Hippocampal formation (tissue), 2 donors: ENCODE results near the gene SMIM35.
"Not testable (repeated sequence)": the region's sequence is repeated elsewhere in the genome, so short reads cannot be mapped to it uniquely, and the experiment has no call there.

ENCODE experiments used
- DNase-seq, 2 donors: peaks; one replicate each; lab custom pipeline; 2025; lab: John Stamatoyannopoulos, UW

Gene SMIM35

DNA sequence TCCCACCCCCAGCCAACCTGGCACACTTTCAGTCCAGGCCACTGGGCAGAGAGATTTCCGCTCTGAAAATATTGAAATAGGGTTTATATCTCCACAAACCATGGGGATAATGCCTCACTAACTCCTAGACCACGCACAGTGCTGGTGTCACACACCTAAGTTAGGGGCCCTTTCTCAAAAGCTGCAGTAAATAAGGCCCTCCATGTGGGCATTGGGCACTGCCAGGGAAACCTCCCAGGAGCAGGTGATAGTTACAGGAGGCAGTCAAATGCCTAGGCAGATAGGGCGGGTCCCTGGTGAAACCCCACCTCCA lies 103.6 kb downstream of the SMIM35 start:
- no peak for DNase-seq

GRCh38 chr11:117980720-117981119 lies 106.0 kb downstream of the SMIM35 start:
- DNase-seq, result no peak

DNA sequence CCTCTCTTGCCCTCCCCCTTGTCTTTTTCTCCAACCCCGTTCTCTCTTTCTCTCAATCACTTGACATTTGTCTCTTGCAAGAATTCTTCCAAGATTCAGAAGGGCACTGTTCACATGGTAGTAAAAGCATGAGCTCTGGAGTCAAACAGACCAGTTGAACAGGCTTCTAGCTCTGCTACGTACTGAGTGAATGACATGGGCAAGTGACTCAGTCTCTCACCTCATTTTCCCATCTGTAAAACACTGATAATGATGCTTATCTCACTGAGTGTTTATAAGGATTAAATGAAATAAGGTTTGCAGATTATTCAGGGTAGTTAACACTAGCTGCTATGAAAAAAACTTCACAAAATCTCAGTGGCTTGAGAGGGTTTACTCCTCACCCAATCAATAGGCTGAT lies 106.5 kb downstream of the SMIM35 start:
- DNase-seq, result no peak

DNA sequence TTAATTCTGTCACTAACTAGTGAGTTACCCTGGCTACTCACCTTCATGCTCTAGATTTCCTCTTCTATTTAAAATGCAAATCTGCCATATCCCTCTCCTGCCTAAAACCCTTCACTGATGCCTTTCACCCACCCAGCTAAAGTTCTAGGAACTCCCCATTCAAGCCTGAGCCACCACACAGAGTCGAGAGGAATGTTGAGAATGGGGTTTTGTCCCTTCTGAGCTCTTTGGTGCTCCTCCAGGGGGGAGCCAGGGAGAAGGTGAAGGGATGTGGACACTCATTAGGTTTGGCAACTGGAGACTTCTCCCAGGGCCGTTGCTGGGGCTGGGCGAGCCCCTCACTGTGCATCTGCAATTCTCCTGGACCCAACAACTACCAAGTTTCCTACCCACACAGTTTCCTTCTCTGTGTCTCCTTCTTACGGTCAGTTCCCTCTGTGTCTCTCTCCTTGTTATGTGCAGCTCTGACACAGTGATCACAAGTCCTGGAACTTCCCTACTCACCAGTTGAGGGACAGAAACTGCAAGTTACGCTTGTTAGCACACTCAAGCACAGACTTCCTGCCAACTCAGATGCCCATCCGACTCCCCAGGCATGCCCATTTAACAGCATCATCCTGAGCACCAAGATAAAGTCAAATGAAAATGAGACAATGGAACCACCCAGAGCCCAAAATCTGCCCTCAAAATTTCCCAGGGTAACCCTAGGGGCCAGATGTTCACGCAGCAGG lies 107.1 kb downstream of the SMIM35 start:
- DNase-seq, result peak in 1 of 2 donors; percentile 25

DNA sequence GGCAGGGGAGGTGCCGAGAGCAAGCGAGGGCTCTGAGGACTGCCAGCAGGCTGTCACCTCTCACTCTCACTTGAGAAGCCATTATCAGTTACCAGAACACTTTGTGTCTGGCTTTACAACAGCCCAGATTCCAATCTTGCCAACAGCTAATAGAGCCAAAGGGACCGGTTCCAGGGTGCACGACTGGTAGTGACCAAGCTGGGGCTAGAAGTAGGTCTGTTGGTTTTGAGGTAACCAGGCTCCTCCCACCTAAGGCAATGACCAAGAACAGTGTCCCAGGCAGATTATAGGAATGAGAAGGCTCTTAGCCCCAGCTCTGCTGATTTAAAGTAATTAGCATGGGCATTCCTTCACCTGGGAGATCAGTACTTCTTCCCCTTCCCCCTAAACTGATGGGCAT lies 107.8 kb downstream of the SMIM35 start:
- DNase-seq, result no peak

- not testable (repeated sequence) for DNase-seq
These were observed 108.4 kb downstream of the SMIM35 start for GRCh38 chr11:117978291-117978910.

GRCh38 chr11:117977612-117978264 lies 109.0 kb downstream of the SMIM35 start:
- DNase-seq, result not testable (repeated sequence)

GRCh38 chr11:117977029-117977428 lies 109.7 kb downstream of the SMIM35 start:
- no peak for DNase-seq

DNA sequence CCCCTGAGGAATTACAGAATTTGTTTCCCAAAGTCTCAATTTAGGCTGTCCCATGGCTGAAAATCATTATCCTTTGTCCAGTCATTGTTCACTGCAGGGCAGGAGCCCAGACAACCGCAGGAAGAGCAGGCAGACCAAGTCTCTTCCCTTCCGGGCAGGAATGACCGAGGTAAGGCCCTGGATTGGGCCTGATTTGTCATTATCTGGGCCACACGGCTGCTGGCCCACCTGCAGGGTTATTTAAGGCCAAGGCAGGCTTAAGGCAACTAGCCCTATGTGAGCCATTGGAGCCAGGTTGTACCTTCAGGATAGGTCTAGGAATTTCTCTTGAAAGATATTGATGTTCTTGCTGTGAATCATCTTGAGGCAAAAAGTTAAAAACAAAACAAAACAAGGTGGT lies 110.3 kb downstream of the SMIM35 start:
- no peak for DNase-seq

GRCh38 chr11:117973503-117973860 lies 113.3 kb downstream of the SMIM35 start:
- DNase-seq, result no peak

- DNase-seq, result no peak
These were observed 113.9 kb downstream of the SMIM35 start for GRCh38 chr11:117972629-117973502.

GRCh38 chr11:117972044-117972443 lies 114.7 kb downstream of the SMIM35 start:
- DNase-seq, result no peak

GRCh38 chr11:117970400-117971024 lies 116.3 kb downstream of the SMIM35 start:
- DNase-seq, result no peak

- no peak for DNase-seq
These were observed 117.4 kb downstream of the SMIM35 start for GRCh38 chr11:117969160-117969991.

- no peak for DNase-seq
These were observed 119.9 kb downstream of the SMIM35 start for GRCh38 chr11:117966908-117967307.

GRCh38 chr11:117962826-117963225 lies 123.9 kb downstream of the SMIM35 start:
- DNase-seq, result no peak

GRCh38 chr11:117961896-117962295 lies 124.9 kb downstream of the SMIM35 start:
- no peak for DNase-seq

DNA sequence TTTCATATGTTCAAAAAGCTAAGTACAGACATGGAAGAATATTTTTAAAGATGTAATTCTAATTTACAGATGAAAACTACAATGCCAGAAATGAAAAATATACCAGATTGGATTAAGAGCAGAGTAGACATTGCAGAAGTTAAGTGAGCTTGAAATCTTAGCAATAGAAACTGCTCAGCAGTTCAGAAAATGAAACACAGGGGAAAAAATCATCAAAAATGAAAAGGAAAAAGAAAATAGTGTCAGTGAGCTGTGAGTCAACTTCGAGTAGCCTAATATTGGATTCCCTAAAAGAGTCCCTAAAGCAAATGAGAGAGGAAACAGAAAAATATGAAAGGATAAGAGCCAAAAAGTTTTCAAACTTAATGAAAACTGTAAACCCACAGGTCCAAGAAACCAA lies 126.4 kb downstream of the SMIM35 start:
- DNase-seq, result no peak

DNA sequence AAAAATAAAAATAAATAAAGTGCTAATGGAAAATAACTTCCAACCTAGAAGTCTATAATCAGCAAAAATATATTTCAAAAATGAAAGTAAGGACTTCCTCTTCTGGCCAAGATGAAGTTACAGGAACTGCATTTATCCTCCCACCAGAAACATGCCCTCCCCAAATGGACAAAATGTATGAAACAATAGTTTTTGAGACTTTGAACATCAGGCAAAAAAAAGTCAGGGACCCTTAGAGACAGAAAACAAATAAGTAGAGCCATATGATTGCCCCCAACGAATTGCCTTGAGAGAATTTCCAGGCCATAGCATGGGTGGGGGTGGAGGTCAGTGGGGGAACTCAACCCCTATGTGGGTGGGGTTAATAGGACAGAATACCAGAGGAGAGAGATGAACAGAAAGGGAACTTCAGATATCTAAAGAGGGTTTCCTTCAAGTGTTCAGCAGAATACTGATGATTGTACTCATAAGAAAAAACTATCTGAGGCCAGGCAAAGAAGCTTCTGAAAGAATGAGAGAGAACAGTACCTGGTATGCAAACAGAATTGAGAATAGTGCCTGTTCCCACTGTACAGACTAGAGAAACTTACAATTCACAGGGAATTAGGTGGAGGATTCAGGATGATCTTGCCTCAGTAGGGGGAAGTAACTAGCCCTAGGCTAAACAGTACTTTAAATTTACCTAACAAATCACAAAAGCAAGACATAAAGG lies 127.2 kb downstream of the SMIM35 start:
- DNase-seq, result no peak

GRCh38 chr11:117958949-117959348 lies 127.8 kb downstream of the SMIM35 start:
- no peak for DNase-seq
